ENCODE data around the gene NEK9.

Gene NEK9

GRCh38 chr14:75139185-75139584, 12.3 kb upstream of the NEK9 start:
- H3K36me3 ChIP-seq (ENCODE audit: control insufficient read depth, insufficient read depth, low read length): peaks cover 4% of the 10 kb centered on the region
- no peak for DNase-seq (ENCODE audit: extremely low read depth, insufficient read length)
- no peak overlapping the region for H3K4me3 ChIP-seq (replicated peaks; ENCODE audit: low read depth, low read length)
- H3K27me3 ChIP-seq (replicated peaks; ENCODE audit: control insufficient read depth, insufficient read depth, low read length): no peaks in the 10 kb centered on the region
- TF ChIP-seq, protein P1, sequence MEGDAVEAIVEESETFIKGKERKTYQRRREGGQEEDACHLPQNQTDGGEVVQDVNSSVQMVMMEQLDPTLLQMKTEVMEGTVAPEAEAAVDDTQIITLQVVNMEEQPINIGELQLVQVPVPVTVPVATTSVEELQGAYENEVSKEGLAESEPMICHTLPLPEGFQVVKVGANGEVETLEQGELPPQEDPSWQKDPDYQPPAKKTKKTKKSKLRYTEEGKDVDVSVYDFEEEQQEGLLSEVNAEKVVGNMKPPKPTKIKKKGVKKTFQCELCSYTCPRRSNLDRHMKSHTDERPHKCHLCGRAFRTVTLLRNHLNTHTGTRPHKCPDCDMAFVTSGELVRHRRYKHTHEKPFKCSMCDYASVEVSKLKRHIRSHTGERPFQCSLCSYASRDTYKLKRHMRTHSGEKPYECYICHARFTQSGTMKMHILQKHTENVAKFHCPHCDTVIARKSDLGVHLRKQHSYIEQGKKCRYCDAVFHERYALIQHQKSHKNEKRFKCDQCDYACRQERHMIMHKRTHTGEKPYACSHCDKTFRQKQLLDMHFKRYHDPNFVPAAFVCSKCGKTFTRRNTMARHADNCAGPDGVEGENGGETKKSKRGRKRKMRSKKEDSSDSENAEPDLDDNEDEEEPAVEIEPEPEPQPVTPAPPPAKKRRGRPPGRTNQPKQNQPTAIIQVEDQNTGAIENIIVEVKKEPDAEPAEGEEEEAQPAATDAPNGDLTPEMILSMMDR (IDR thresholded peaks at IDR 0.05; ENCODE audit: insufficient read depth, low read length, poor library complexity, severe bottlenecking): no peak

- Histone ChIP-seq H3K27me3 (replicated peaks; ENCODE audit: control insufficient read depth, insufficient read depth, low read length) (no peaks in the 10 kb centered on the region), H3K36me3 (ENCODE audit: control insufficient read depth, insufficient read depth, low read length) (peaks cover 4% of the 10 kb centered on the region), H3K4me3 (replicated peaks; ENCODE audit: low read depth, low read length) (no peak overlapping the region)
- DNase-seq (ENCODE audit: extremely low read depth, insufficient read length): no peak
- TF ChIP-seq, protein P1 (IDR thresholded peaks at IDR 0.05; ENCODE audit: insufficient read depth, low read length, poor library complexity, severe bottlenecking): no peak
These were observed 11.6 kb upstream of the NEK9 start for GRCh38 chr14:75138492-75138891.

DNA sequence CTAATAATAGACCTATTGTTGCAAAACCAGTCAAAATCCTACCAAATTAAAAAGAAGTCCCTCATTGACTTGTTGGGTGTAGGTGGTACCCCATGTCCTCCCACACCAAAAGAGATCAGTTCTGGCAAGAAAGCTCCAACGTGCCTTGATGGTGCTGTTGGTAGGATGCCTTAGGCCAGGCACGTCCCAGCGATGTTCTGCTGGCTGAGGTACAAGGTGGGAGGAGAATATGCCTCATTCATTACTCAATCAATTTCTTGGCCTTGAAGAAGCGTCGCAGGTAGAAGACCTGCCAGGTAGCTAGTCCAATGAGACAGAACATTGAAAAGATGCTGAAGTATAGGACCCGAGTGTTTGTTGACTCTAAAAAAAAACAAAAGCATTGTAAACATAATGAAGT, 7.8 kb upstream of the NEK9 start:
- TF ChIP-seq, protein P1 (IDR thresholded peaks at IDR 0.05; ENCODE audit: insufficient read depth, low read length, poor library complexity, severe bottlenecking): no peak
- H3K36me3 ChIP-seq (ENCODE audit: control insufficient read depth, insufficient read depth, low read length): peaks cover 4% of the 10 kb centered on the region
- no peak overlapping the region for H3K4me3 ChIP-seq (replicated peaks; ENCODE audit: low read depth, low read length)
- no peak for DNase-seq (ENCODE audit: extremely low read depth, insufficient read length)
- H3K27me3 ChIP-seq (replicated peaks; ENCODE audit: control insufficient read depth, insufficient read depth, low read length): no peaks in the 10 kb centered on the region

DNA sequence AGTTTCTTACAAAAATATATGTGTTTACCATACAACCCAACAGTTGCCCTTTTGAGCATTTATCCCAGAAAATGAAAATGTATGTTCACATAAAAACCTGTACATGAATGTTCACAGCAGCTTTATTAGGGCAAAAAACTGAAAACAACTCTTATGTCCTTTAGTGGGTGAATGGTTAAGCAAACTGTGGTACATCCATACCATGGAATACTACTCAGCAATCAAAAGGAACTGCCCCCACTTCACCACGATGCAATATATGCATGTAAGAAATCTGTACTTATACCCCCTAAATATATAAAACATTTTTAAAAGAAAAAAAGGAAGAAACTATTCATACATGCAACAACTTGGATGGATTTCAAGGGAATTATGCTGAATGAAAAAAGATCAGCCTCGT, 6.7 kb upstream of the NEK9 start:
- TF ChIP-seq, protein P1 (IDR thresholded peaks at IDR 0.05; ENCODE audit: insufficient read depth, low read length, poor library complexity, severe bottlenecking): no peak
- H3K27me3 ChIP-seq (replicated peaks; ENCODE audit: control insufficient read depth, insufficient read depth, low read length): no peaks in the 10 kb centered on the region
- H3K36me3 ChIP-seq (ENCODE audit: control insufficient read depth, insufficient read depth, low read length): peaks cover 4% of the 10 kb centered on the region
- DNase-seq (ENCODE audit: extremely low read depth, insufficient read length): no peak
- H3K4me3 ChIP-seq (replicated peaks; ENCODE audit: low read depth, low read length): no peak overlapping the region

DNA sequence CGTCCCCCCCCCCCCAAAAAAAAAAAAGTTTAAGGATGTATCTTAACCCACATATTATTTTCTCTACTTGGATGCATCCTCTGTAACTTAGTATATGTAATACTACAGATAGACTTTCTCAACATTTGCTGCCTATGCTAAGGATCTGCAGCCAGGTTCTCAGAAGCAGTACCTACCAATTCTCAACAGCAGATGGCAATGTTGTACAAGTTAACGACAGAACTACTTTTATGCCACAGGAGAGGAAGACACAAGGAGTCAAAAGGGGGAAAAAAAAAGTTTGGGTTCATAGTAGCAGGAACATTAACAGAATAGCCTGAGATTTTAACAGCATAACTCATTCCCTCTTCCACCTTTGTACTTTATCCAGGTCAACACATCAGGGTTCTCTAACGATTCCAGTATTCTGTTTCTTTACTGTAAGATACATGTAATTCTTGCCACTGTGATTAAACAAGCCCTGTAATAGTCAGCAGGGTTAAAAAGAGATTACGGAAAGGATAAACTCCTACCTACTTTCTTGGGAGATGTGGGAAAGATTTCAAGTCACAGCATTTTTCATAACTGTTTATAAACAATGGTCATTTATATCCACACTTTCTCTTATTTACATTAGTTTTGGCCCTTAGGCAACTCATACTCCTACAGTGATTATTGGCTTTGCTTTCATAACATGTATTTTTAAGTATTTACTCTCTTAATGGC, 5.7 kb upstream of the NEK9 start:
- peaks cover 4% of the 10 kb centered on the region for H3K36me3 ChIP-seq (ENCODE audit: control insufficient read depth, insufficient read depth, low read length)
- H3K27me3 ChIP-seq (replicated peaks; ENCODE audit: control insufficient read depth, insufficient read depth, low read length): no peaks in the 10 kb centered on the region
- H3K4me3 ChIP-seq (replicated peaks; ENCODE audit: low read depth, low read length): no peak overlapping the region
- TF ChIP-seq, protein P1 (IDR thresholded peaks at IDR 0.05; ENCODE audit: insufficient read depth, low read length, poor library complexity, severe bottlenecking): peak; percentile 52
- peak; percentile 29 for DNase-seq (ENCODE audit: extremely low read depth, insufficient read length)

- TF ChIP-seq, protein P1 (IDR thresholded peaks at IDR 0.05; ENCODE audit: insufficient read depth, low read length, poor library complexity, severe bottlenecking): no peak
- H3K36me3 ChIP-seq (ENCODE audit: control insufficient read depth, insufficient read depth, low read length): no peaks in the 10 kb centered on the region; the same call in 1 of the 2 replicates
- no peak for DNase-seq (ENCODE audit: extremely low read depth, insufficient read length)
These were observed 1.7 kb upstream of the NEK9 start for GRCh38 chr14:75128596-75128990.

More at GRCh38 chr14:75128596-75128990, 1.7 kb upstream of the NEK9 start:
- H3K27me3 ChIP-seq (replicated peaks; ENCODE audit: control insufficient read depth, insufficient read depth, low read length): no peaks in the 10 kb centered on the region
- no peak overlapping the region for H3K4me3 ChIP-seq (replicated peaks; ENCODE audit: low read depth, low read length)
